GM18519 (cell line): ENCODE data around the gene WNT9B.

Source experiments
- ATAC-seq: cut with Tn5 transposase; IDR thresholded peaks from one replicate; pipeline ENCODE4 v1.9.1; 2021; ENCODE audit warnings: mild to moderate bottlenecking, moderate library complexity; ENCODE audit not compliant: unreplicated experiment, low FRiP score

WNT9B gene

DNA sequence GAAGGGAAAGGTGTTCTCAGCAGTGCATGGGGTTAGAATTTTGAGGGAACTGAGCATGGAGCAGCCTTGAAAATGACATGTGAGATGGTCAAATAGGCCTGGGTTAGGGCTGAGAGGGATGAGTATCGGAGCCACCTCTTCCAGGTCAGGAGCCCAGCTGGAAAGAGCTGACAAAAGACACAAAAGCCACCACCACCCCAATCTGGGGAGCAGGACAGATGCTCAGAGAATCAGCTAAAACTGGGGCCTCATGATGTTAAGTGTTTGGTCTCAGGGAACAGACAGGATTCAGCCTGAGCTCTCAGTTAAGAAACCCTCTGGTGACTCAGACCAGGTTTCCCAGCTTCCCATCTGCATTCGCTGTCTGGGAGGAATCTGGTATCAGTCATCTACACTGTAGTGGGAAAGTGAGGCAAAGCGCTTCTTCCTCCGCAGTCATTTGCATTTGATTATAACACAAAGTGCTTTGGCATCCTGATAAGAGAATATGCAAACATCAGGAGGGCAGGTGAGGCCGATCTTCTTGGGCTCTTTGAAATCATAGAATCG lies 2.6 kb downstream of the WNT9B start:
- no peak for ATAC-seq

- no peak for ATAC-seq
These were observed 3.1 kb downstream of the WNT9B start for GRCh38 chr17:46854515-46854914.

GRCh38 chr17:46854948-46855347 lies 3.6 kb downstream of the WNT9B start:
- ATAC-seq, result no peak

DNA sequence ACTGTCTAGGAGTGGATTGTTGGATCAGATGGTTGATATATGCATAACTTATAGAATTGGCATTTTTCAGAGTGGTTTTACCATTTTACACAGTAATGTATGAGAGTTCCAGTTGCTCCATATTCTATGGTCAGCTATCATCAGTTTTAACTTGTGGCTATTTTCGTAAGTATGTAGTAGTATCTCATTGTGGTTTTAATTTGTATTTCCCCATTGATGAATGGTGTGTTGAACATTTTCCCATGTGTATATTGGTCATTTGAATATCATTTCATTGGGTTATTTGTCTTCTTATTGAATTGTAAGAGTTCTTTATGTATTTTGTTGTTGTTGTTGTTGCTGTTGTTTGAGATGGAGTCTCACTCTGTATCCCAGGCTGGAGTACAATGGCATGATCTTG lies 6.2 kb downstream of the WNT9B start:
- ATAC-seq, result no peak

- ATAC-seq, result no peak
These were observed 8.6 kb downstream of the WNT9B start for GRCh38 chr17:46859996-46860395.

DNA sequence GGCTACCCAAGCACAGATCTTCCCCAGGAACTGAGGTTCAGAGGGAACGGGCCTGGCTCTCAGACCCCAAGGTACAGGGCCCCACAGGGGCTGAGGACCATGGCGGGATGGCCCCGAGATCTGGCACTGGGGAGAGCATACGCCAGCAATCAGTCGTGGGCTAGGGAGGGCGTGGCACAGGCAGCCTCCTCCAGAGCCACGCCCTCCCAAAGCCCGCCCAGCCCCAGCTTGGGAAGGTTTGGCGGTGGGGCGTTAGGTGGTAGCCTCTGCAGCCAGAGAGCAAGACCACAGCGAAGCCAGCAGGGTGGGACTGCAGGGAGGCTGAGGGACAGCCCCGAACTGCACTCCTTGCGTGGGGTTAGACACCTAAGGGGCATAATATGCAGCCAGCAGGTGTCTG lies 11.6 kb downstream of the WNT9B start:
- ATAC-seq, result no peak

DNA sequence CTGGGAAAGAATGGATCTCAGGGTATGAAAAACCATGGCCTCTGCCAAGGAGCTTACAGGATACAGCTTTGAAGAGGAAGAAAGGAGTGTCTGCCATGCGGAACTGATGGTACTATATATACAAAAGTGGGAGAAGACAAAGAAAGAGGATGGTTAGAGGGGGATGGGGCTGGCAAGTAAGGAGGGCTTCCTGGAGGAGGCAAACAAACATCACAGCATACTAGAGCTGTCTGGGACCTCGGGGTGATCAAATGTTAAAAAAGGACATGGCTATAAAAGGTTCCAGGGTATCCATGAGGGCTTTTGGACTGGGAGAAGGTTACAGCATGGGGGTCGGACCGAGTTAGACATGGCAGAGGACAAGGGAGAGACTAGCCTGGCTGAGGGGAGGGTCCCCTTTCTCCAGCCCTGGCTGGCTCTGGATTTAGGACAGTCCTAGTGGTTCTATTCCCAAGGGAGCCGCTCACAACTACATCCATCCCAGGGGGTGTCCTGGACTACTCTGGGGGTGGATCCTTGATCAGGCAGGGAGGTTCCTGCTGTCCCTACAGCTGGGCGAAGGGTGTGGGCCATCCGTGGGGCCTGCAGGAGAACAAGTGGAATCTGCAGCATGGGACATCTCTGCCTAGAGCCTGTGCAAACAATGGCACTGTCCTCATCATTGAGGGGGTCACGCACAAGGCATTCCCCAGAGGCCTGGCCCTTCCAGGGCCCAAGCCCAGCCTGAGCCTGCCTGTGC lies 12.2 kb downstream of the WNT9B start:
- ATAC-seq, result no peak

GRCh38 chr17:46865100-46865499 lies 13.7 kb downstream of the WNT9B start:
- no peak for ATAC-seq

DNA sequence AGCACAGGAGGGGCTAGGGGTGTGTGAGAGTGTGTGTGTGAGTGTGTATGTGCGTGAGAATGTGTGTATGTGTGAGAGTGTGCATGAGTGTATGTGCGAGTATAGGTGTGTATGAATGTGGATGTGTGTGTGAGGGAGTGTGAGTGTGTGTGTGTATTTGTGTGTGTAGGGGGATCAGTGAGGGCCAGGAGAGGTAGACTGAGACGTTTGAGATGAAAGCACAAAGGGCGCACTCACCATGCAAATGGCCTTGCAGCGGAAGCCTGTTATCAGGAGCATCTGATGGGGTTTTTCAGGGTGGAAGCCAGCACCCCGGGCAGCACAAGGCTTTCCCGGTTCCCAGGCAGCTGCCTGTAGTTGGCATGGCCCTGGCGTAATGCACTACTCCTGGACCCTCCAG lies 14.9 kb downstream of the WNT9B start:
- ATAC-seq, result no peak

DNA sequence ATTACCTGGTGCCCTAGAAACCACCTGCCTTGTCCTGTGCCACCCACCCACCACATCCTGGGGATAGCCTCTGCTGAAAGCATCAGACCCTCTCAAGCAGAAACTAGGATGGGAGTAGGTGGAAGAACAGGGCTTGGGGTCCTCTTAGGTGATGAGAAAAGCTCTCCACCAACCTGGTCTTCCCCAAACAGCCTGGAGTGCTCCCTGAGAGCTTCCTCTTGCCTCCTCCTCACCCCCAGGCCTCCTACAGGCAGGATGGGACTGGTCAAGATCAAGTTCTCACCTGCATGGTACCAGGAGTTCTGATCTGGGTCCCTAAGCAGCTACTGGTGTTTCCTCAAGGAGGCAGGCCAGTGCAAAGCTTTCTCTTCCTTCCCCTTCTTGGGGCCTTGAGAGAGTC lies 15.4 kb downstream of the WNT9B start:
- no peak for ATAC-seq

- no peak for ATAC-seq
These were observed 17.4 kb downstream of the WNT9B start for GRCh38 chr17:46868689-46869187.

GRCh38 chr17:46869296-46869695 lies 17.9 kb downstream of the WNT9B start:
- no peak for ATAC-seq

- ATAC-seq, result no peak
These were observed 18.8 kb downstream of the WNT9B start for GRCh38 chr17:46869975-46870803.

DNA sequence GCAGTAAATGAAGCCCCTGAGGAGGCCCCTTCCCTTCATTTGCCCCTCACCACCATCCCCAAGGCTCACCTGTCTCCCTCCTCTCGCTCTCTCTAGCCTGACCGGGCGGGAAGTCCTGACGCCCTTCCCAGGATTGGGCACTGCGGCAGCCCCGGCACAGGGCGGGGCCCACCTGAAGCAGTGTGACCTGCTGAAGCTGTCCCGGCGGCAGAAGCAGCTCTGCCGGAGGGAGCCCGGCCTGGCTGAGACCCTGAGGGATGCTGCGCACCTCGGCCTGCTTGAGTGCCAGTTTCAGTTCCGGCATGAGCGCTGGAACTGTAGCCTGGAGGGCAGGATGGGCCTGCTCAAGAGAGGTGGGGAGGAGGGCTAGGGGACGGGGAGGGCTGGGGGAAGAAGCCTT lies 21.0 kb downstream of the WNT9B start:
- ATAC-seq, result no peak

DNA sequence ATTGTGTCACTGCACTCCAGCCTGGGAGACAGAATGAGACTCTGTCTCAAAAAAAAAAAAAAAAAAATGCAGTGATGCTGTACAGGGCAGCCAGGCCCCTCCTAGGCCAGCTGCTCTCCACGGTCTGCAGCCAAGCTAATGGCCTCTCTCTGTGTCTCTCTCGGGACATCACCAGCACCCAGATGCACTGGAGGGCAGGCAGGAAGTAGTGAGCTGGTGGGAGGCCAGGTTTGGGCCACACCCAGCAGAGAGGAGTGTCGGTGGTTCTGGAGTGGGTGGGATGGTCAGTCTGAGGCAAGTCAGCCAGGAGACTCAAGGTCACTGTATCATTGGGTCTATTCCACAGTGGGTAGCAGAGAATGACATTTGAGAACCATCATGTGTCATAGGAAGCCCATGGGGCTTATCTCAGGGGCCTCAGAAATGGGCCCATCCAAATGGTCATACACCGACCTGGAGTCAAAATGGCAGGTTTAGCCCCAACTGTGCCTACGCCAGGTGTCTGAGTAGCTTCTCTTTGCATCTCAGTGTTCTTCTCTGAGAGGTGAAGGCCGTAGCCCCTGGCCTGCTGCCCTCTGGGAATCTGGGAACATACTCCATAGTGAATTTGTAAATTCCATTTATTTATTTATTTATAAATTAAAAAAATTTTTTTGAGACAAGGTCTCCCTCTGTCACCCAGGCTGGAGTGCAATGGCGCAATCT lies 22.7 kb downstream of the WNT9B start:
- no peak for ATAC-seq

DNA sequence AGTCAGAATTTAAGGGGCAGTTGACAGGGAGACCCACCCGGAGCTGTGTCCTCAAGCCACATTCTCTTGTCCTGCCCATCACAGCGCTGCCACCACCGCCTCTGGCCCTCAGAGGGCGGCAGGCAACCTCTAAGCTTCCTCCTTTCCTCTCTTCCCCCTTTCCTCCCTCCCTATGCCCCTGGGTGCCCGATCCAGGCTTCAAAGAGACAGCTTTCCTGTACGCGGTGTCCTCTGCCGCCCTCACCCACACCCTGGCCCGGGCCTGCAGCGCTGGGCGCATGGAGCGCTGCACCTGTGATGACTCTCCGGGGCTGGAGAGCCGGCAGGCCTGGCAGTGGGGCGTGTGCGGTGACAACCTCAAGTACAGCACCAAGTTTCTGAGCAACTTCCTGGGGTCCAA lies 23.5 kb downstream of the WNT9B start:
- no peak for ATAC-seq

DNA sequence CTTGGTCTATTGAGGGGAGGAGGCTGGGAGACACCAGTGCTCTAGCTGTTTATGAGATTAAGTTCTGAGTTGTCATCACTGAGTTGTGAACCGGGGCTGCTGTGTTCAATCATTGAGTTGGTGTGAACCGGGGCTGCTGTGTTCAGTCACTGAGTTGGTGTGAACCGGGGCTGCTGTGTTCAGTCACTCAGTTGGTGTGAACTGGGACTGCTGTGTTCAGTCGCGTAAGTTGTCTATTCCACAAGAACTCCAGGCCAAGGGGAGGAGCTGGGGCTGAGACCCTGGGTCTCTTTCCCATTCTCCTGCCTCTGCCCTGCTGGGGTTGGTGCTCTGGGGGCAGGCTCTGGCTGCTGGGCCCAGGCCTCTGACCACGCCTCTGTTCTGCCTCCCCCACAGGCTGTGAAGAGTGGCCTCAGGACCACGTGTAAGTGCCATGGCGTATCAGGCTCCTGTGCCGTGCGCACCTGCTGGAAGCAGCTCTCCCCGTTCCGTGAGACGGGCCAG lies 24.5 kb downstream of the WNT9B start:
- no peak for ATAC-seq

DNA sequence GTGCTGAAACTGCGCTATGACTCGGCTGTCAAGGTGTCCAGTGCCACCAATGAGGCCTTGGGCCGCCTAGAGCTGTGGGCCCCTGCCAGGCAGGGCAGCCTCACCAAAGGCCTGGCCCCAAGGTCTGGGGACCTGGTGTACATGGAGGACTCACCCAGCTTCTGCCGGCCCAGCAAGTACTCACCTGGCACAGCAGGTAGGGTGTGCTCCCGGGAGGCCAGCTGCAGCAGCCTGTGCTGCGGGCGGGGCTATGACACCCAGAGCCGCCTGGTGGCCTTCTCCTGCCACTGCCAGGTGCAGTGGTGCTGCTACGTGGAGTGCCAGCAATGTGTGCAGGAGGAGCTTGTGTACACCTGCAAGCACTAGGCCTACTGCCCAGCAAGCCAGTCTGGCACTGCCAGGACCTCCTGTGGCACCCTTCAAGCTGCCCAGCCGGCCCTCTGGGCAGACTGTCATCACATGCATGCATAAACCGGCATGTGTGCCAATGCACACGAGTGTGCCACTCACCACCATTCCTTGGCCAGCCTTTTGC lies 25.0 kb downstream of the WNT9B start:
- ATAC-seq, result no peak

GRCh38 chr17:46876926-46877325 lies 25.5 kb downstream of the WNT9B start:
- ATAC-seq, result no peak

DNA sequence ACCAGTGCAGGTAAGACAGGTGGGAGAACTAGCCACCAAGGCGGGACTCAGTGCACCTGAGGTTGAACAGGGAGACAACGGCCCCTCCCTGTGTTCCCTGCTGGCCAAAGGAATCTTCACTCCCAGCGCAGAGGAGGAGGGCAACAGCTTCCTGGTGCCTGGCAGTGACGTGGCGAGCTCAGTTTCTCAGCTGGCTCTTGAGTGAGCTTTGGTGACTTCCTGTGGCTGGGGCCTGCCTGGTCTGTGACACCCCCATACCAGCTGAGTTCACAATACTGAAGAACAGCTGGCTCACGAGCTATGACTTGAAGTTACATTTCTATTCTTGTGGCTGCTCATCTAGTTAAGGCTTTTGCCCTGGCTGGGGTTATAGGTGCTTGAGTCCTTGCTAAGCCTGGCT lies 26.1 kb downstream of the WNT9B start:
- no peak for ATAC-seq
